HCT116 (cell line): ENCODE measurements around the gene TRNAU1AP. TPM values are rescaled to one million over a fixed set of nuclear protein-coding genes. Genes with fewer than 3 reads are reported as not detected.

Experiments used
- ATAC-seq: fragments of 200-7000 bp; cut with Tn5 transposase; 2 replicates; pipeline ENCODE4 v1.9.1; 2020; ENCODE audit warnings: mild to moderate bottlenecking, moderate library complexity
- BruUV-seq: library from RNA; stranded (reverse); fragments of 400-500 nt; replicated peaks from 2 replicates; lab custom pipeline; 2021; lab: Mats Ljungman, UMichigan
- CTCF ChIA-PET: fragments of 300-600 bp; sonication (Branson Sonifier 250); formaldehyde crosslinking; loops from one replicate; lab custom pipeline; 2021; ENCODE audit warnings: antibody characterized with exemption; lab: Charles Lee
- POLR2A ChIA-PET: fragments of 300-600, 350-600 bp; sonication (Branson Sonifier 250); formaldehyde crosslinking; loops from one replicate; lab custom pipeline; 2021; ENCODE audit warnings: antibody characterized with exemption; lab: Charles Lee
- RAD21 ChIA-PET, 2 experiments: fragments of 300-600 bp; sonication (Branson Sonifier 250); formaldehyde crosslinking; loops; one replicate each; lab custom pipeline; 2023; ENCODE audit warnings: low total read pairs in 2 of 2; ENCODE audit not compliant: uncharacterized antibody in 2 of 2, unreplicated experiment in 2 of 2, low non-redundant PET in 1 of 2; lab: Charles Lee
- DNase-seq: peaks from one replicate; pipeline ENCODE4 v3.0.0-alpha.2; 2010; ENCODE audit warnings: low read depth, low spot score
- H2AFZ ChIP-seq: fragments of 200-600 bp; shearing (Covaris generic), sonication (generic); 2 replicates; pipeline ENCODE4 v1.6.1; 2017; ENCODE audit warnings: low read depth, mixed run types, mixed read lengths, antibody characterized with exemption, low read length; ENCODE audit not compliant: poor library complexity, severe bottlenecking
- H3K27ac ChIP-seq: 2 replicates; pipeline ENCODE4 v1.5.1; 2012; ENCODE audit warnings: low read depth, low read length
- H3K27me3 ChIP-seq: fragments of 200-600 bp; sonication (generic); 2 replicates; pipeline ENCODE4 v1.6.1; 2016; ENCODE audit warnings: mixed run types, low read length, mixed read lengths; ENCODE audit not compliant: insufficient read depth
- H3K36me3 ChIP-seq, 2 experiments: fragments of 200-500 bp in 1 of 2; fragments of 200-600 bp in 1 of 2; sonication (Bioruptor generic) in 1 of 2; sonication (generic) in 1 of 2; 2 replicates each; pipeline versions ENCODE4 v1.5.1 to v1.6.1; 2014 to 2016; ENCODE audit warnings: low read length in 2 of 2, inconsistent platforms in 1 of 2, mixed read lengths in 1 of 2, mixed run types in 1 of 2; ENCODE audit not compliant: insufficient read depth in 2 of 2, control insufficient read depth in 1 of 2
- H3K4me1 ChIP-seq, 2 experiments: fragments of 200-600 bp in 1 of 2; sonication (generic) in 1 of 2; 2 replicates each; pipeline versions ENCODE4 v1.5.1 to v1.6.1; 2012 to 2017; ENCODE audit warnings: low read length in 2 of 2, inconsistent platforms in 1 of 2, mild to moderate bottlenecking in 1 of 2, mixed read lengths in 1 of 2, mixed run types in 1 of 2, moderate library complexity in 1 of 2; ENCODE audit not compliant: insufficient read depth in 2 of 2, control insufficient read depth in 1 of 2
- H3K4me2 ChIP-seq: fragments of 200-600 bp; sonication (generic); 2 replicates; pipeline ENCODE4 v1.6.1; 2017; ENCODE audit warnings: mixed run types, low read length, mixed read lengths
- H3K4me3 ChIP-seq, 2 experiments: fragments of 200-600 bp in 1 of 2; sonication (generic) in 1 of 2; replicated peaks in 1 of 2; 2 replicates each; pipeline ENCODE4 v1.5.1; 2011 to 2016; ENCODE audit warnings: low read length in 2 of 2, control low read depth in 1 of 2, low read depth in 1 of 2, mild to moderate bottlenecking in 1 of 2, mixed read lengths in 1 of 2, mixed run types in 1 of 2
- H3K79me2 ChIP-seq: fragments of 200-600 bp; sonication (generic); 2 replicates; pipeline ENCODE4 v1.6.1; 2017; ENCODE audit warnings: mild to moderate bottlenecking, mixed run types, low read length, moderate library complexity, mixed read lengths; ENCODE audit not compliant: insufficient read depth
- H3K9ac ChIP-seq: fragments of 200-600 bp; sonication (generic); 2 replicates; pipeline ENCODE4 v1.6.1; 2016; ENCODE audit warnings: low read length, mixed read lengths
- H3K9me2 ChIP-seq: fragments of 200-600 bp; sonication (generic), shearing (Covaris generic); 2 replicates; pipeline ENCODE4 v1.6.1; 2017; ENCODE audit warnings: mixed run types, mild to moderate bottlenecking, moderate library complexity; ENCODE audit not compliant: insufficient read depth
- H3K9me3 ChIP-seq, 2 experiments: fragments of 200-500 bp in 1 of 2; fragments of 200-600 bp in 1 of 2; sonication (Bioruptor generic) in 1 of 2; sonication (generic) in 1 of 2; 2 replicates each; pipeline ENCODE4 v1.6.1; 2014 to 2017; ENCODE audit warnings: low read length in 2 of 2, mixed read lengths in 2 of 2, inconsistent platforms in 1 of 2, low read depth in 1 of 2, mild to moderate bottlenecking in 1 of 2, mixed run types in 1 of 2, moderate library complexity in 1 of 2; ENCODE audit not compliant: control insufficient read depth in 1 of 2, insufficient read depth in 1 of 2
- H4K20me1 ChIP-seq: fragments of 200-600 bp; sonication (generic), shearing (Covaris generic); 2 replicates; pipeline ENCODE4 v1.6.1; 2017; ENCODE audit warnings: mixed run types, mild to moderate bottlenecking, moderate library complexity; ENCODE audit not compliant: insufficient read depth
- ATF3 ChIP-seq: IDR thresholded peaks from 2 replicates; pipeline ENCODE4 v1.6.1; 2012
- CTCF ChIP-seq, 3 experiments: fragments of 200-600 bp in 1 of 3; sonication (generic) in 1 of 3; IDR thresholded peaks in 2 of 3; conservative IDR thresholded peaks in 1 of 3; 2 replicates each; pipeline ENCODE4 v1.5.1; 2012 to 2017; ENCODE audit warnings: low read depth in 2 of 3, low read length in 2 of 3, antibody characterized with exemption in 1 of 3, borderline replicate concordance in 1 of 3, control low read depth in 1 of 3, mild to moderate bottlenecking in 1 of 3, mixed read lengths in 1 of 3, mixed run types in 1 of 3, moderate library complexity in 1 of 3; ENCODE audit not compliant: insufficient read depth in 1 of 3
- EGR1 ChIP-seq: IDR thresholded peaks from 2 replicates; pipeline ENCODE4 v1.6.1; 2012; ENCODE audit warnings: low read depth
- EZH2phosphoT487 ChIP-seq: fragments of 200-600 bp; IDR thresholded peaks from 2 replicates; pipeline ENCODE4 v1.6.1; 2018; ENCODE audit warnings: antibody characterized with exemption, borderline replicate concordance
- MAX ChIP-seq: IDR thresholded peaks from 2 replicates; pipeline ENCODE4 v1.6.1; 2012
- POLR2AphosphoS5 ChIP-seq: IDR thresholded peaks from 2 replicates; pipeline ENCODE4 v1.6.1; 2011; ENCODE audit warnings: mild to moderate bottlenecking, low read depth, low read length, moderate library complexity
- RAD21 ChIP-seq: IDR thresholded peaks from 2 replicates; pipeline ENCODE4 v1.6.1; 2012; ENCODE audit warnings: low read depth, mild to moderate bottlenecking
- SIN3A ChIP-seq: IDR thresholded peaks from 2 replicates; pipeline ENCODE4 v1.6.1; 2012; ENCODE audit warnings: low read depth
- SP1 ChIP-seq: IDR thresholded peaks from 2 replicates; pipeline ENCODE4 v1.6.1; 2012; ENCODE audit warnings: low read depth
- TCF7L2 ChIP-seq: IDR thresholded peaks from 2 replicates; pipeline ENCODE4 v1.7.0; 2011; ENCODE audit warnings: borderline replicate concordance, inconsistent platforms; ENCODE audit not compliant: insufficient read depth, insufficient read length; ENCODE audit errors: extremely low read depth
- YY1 ChIP-seq: IDR thresholded peaks from 2 replicates; pipeline ENCODE4 v1.6.1; 2011; ENCODE audit warnings: low read length, low read depth, moderate library complexity, mild to moderate bottlenecking; ENCODE audit not compliant: insufficient replicate concordance; ENCODE audit errors: extremely low read depth
- intact Hi-C: fragments of 100-400 bp; cut with micrococcal nuclease; formaldehyde crosslinking; loops from 2 replicates; pipeline ENCODE4 v1.10.0; 2022
- total RNA-seq: library from RNA; stranded (reverse); gene quantifications from one replicate; pipeline ENCODE4 v1.2.1, GENCODE V29; 2021; ENCODE audit not compliant: unreplicated experiment
- TF ChIP-seq, protein P1 (sequence below): IDR thresholded peaks from 2 replicates; pipeline ENCODE4 v1.6.1; 2011; ENCODE audit warnings: mild to moderate bottlenecking, low read length, moderate library complexity; ENCODE audit not compliant: insufficient replicate concordance; ENCODE audit errors: extremely low read depth

The TRNAU1AP gene
- total RNA-seq, 1 experiment from 2014 or later = 29.7 TPM

GRCh38 chr1:28530456-28530855, 22.4 kb upstream of the TRNAU1AP start:
- DNase-seq (no peak), ATAC-seq (no peak)
- intact Hi-C loops = no loop called here
- TF ChIP-seq, protein P1, sequence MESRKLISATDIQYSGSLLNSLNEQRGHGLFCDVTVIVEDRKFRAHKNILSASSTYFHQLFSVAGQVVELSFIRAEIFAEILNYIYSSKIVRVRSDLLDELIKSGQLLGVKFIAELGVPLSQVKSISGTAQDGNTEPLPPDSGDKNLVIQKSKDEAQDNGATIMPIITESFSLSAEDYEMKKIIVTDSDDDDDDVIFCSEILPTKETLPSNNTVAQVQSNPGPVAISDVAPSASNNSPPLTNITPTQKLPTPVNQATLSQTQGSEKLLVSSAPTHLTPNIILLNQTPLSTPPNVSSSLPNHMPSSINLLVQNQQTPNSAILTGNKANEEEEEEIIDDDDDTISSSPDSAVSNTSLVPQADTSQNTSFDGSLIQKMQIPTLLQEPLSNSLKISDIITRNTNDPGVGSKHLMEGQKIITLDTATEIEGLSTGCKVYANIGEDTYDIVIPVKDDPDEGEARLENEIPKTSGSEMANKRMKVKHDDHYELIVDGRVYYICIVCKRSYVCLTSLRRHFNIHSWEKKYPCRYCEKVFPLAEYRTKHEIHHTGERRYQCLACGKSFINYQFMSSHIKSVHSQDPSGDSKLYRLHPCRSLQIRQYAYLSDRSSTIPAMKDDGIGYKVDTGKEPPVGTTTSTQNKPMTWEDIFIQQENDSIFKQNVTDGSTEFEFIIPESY = no peak
- TF ChIP-seq MAX (no peak), EGR1 (no peak), SP1 (no peak), TCF7L2 (no peak), SIN3A (no peak)
- H3K9ac ChIP-seq = no peak overlapping the region
- ChIA-PET CTCF (no interaction called here), RAD21 (no interaction called here), POLR2A (no interaction called here)
- H3K36me3 ChIP-seq = peaks cover 18 to 42% of the 10 kb centered on the region in 2 experiments; a peak in 3 of 4 replicates
- H3K4me2 ChIP-seq = no peak overlapping the region
- no peak overlapping the region for H3K27ac ChIP-seq
- H3K9me3 ChIP-seq = no peaks in the 10 kb centered on the region
- no peak overlapping the region for H2AFZ ChIP-seq
- H3K4me1 ChIP-seq = peaks cover 27 to 34% of the 10 kb centered on the region in 2 experiments
- H3K79me2 ChIP-seq = peaks cover 78% of the 10 kb centered on the region
- no peaks in the 10 kb centered on the region for H3K27me3 ChIP-seq
- H3K9me2 ChIP-seq = no peaks in the 10 kb centered on the region
- 0 out of 2 replicates have a peak, but pooled peaks cover 4% of the 10 kb centered on the region for H4K20me1 ChIP-seq
- no TSS peak for BruUV-seq
- no peak overlapping the region for H3K4me3 ChIP-seq

DNA sequence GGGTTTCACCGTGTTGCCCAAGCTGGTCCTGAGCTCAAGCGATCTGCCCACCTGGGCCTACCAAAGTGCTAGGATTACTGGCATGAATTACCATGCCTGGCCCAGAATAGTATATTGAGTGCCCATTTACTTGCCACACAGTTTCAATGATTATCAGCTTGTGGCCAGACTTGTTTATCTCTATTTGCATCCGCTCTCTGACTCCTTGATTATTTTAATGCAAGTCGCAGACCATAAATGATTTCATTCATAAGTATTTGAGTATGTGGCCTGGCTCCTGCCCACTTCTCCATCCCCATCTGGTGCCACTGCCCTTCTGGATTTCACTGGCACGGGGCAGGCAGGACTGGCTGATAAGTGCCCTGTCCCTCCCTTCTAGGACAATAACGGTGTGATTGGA, 18.2 kb upstream of the TRNAU1AP start:
- POLR2A ChIA-PET = no interaction called here
- TF ChIP-seq ATF3 (no peak), CTCF (IDR thresholded peaks at IDR 0.05 in 2 of 3, conservative IDR thresholded peaks at IDR 0.05 in 1 of 3; ENCODE audit: borderline replicate concordance in 1 of 3, insufficient read depth in 1 of 3, low read depth in 2 of 3, low read length in 2 of 3) (no peak), YY1 (no peak), SIN3A (no peak), POLR2AphosphoS5 (no peak), EGR1 (no peak), EZH2phosphoT487 (no peak), RAD21 (no peak)
- TF ChIP-seq, protein P1 = no peak

More for the DNA sequence above, 18.2 kb upstream of the TRNAU1AP start:
- Histone ChIP-seq H3K9me2 (no peaks in the 10 kb centered on the region), H3K4me3 (no peak overlapping the region), H3K27me3 (no peaks in the 10 kb centered on the region), H3K4me2 (no peak overlapping the region), H3K79me2 (peaks cover 39% of the 10 kb centered on the region), H3K9ac (no peak overlapping the region), H3K4me1 (no peaks in the 10 kb centered on the region), H2AFZ (no peak overlapping the region), H3K36me3 (peaks cover 40 to 69% of the 10 kb centered on the region in 2 experiments), H3K27ac (peak overlapping the region; percentile 4; the same call in 1 of the 2 replicates), H3K9me3 (no peaks in the 10 kb centered on the region), H4K20me1 (0 out of 2 replicates have a peak, but pooled peaks cover 4% of the 10 kb centered on the region)
- no TSS peak for BruUV-seq
- CTCF ChIA-PET = no interaction called here
- intact Hi-C loops = no loop called here
- no peak for ATAC-seq
- no peak for DNase-seq
- RAD21 ChIA-PET = no interaction called here
